ENCODE results near the gene ACER3.

The ACER3 gene

DNA sequence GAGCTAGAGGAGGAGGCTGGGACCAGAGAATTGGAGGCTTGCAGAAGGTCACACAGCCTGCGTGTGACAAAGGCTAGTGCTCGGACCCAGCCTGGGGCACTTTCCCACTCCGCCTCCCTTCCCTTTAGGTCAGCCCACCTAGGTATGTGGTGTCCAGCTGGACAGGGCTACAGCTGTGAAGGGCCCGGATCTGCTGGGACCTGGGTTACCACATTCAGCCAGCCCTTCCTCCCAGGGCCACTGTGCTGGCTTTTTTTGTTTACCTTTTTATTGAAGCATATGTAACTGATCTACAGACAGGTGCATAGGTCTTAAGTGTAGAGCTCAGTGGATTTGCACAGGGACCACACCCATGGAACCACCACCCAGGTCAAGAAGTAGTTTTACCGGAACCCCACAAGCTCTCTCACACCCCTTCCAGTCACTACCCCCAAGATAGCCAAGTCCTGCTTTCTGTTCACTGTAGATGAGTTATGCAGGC lies 214.7 kb downstream of the ACER3 start:
- no peak for DNase-seq (ENCODE audit: low spot score)

Measured in AG20443 (cell line).